Endothelial cell of umbilical vein (primary cell): ENCODE results near the gene PRIM2. TPM values are rescaled to one million over a fixed set of nuclear protein-coding genes. Genes with fewer than 3 reads are reported as not detected.
"Not testable (repeated sequence)": the region's sequence is repeated elsewhere in the genome, so short reads cannot be mapped to it uniquely, and the experiment has no call there.

Experiments
- BruUV-seq: library from RNA; stranded (reverse); fragments of 400-500 nt; replicated peaks from 2 replicates; lab custom pipeline; 2021; lab: Mats Ljungman, UMichigan
- CTCF ChIA-PET: fragments of 300-600, 350-600 bp; sonication (Branson Sonifier 250); formaldehyde crosslinking; loops from one replicate; lab custom pipeline; 2021; ENCODE audit warnings: antibody characterized with exemption, inconsistent platforms; lab: Charles Lee
- POLR2A ChIA-PET: fragments of 300-600, 350-600 bp; sonication (Branson Sonifier 250); formaldehyde crosslinking; loops from one replicate; lab custom pipeline; 2021; ENCODE audit warnings: antibody characterized with exemption, inconsistent platforms; lab: Charles Lee
- DNase-seq: peaks from one replicate; pipeline ENCODE4 v3.0.0-alpha.2; 2011; ENCODE audit warnings: low read depth, low spot score
- FAIRE-seq: peaks from 2 replicates; lab custom pipeline; 2011; peaks lifted over from hg19 to GRCh38; lab: Jason Lieb, UNC
- H2AFZ ChIP-seq: 2 replicates; pipeline ENCODE4 v1.6.0; 2012; ENCODE audit warnings: low read depth, low read length, control low read depth, inconsistent platforms
- H3K27ac ChIP-seq: 2 replicates; pipeline ENCODE4 v1.5.1; 2011; ENCODE audit warnings: low read depth, mild to moderate bottlenecking, control low read depth, low read length, moderate library complexity; ENCODE audit not compliant: insufficient read depth
- H3K27me3 ChIP-seq, 2 experiments: 2 replicates each; pipeline versions ENCODE4 v1.6.0 to v1.6.1; 2011; ENCODE audit warnings: low read length in 2 of 2, mixed read lengths in 1 of 2; ENCODE audit not compliant: control insufficient read depth in 2 of 2, insufficient read depth in 2 of 2
- H3K36me3 ChIP-seq, 2 experiments: 2 replicates in 1 of 2; 3 replicates in 1 of 2; pipeline ENCODE4 v1.5.1; 2011; ENCODE audit warnings: low read length in 2 of 2, mild to moderate bottlenecking in 1 of 2, moderate library complexity in 1 of 2; ENCODE audit not compliant: control insufficient read depth in 2 of 2, insufficient read depth in 2 of 2; ENCODE audit errors: extremely low read depth in 1 of 2
- H3K4me1 ChIP-seq: 3 replicates; pipeline ENCODE4 v1.5.1; 2011; ENCODE audit warnings: mild to moderate bottlenecking, low read length; ENCODE audit not compliant: control insufficient read depth, insufficient read depth; ENCODE audit errors: extremely low read depth
- H3K4me2 ChIP-seq: 2 replicates; pipeline ENCODE4 v1.6.1; 2011; ENCODE audit warnings: low read length, control low read depth, mixed read lengths; ENCODE audit not compliant: insufficient read depth
- H3K4me3 ChIP-seq, 3 experiments: fragments of 200-600 bp in 1 of 3; sonication (generic), shearing (Covaris generic) in 1 of 3; replicated peaks in 1 of 3; 2 replicates each; pipeline ENCODE4 v1.5.1; 2011 to 2016; ENCODE audit warnings: control low read depth in 3 of 3, low read length in 3 of 3, mild to moderate bottlenecking in 2 of 3, inconsistent platforms in 1 of 3, low read depth in 1 of 3, moderate library complexity in 1 of 3; ENCODE audit not compliant: insufficient read depth in 1 of 3
- H3K79me2 ChIP-seq: 2 replicates; pipeline ENCODE4 v1.6.0; 2012; ENCODE audit warnings: low read length, inconsistent platforms; ENCODE audit not compliant: control insufficient read depth, insufficient read depth
- H3K9ac ChIP-seq: replicated peaks from 2 replicates; pipeline ENCODE3; 2011; ENCODE audit warnings: low read length, control low read depth; ENCODE audit not compliant: insufficient read depth; ENCODE audit errors: extremely low read depth
- H3K9me1 ChIP-seq: replicated peaks from 3 replicates; pipeline ENCODE4 v1.6.0; 2011; ENCODE audit warnings: mild to moderate bottlenecking, low read length; ENCODE audit not compliant: control insufficient read depth, insufficient read depth; ENCODE audit errors: extremely low read depth
- H3K9me3 ChIP-seq: replicated peaks from 2 replicates; pipeline ENCODE4 v1.5.1; 2012; ENCODE audit warnings: low read length, inconsistent platforms; ENCODE audit not compliant: control insufficient read depth, insufficient read depth
- H4K20me1 ChIP-seq: replicated peaks from 2 replicates; pipeline ENCODE3; 2011; ENCODE audit warnings: mild to moderate bottlenecking, low read length; ENCODE audit not compliant: control insufficient read depth, insufficient read depth; ENCODE audit errors: extremely low read depth
- dilution Hi-C: fragments of 300-500 bp; cut with MboI; formaldehyde crosslinking; loops from one replicate; pipeline ENCODE4 v1.15.0; 2019; ENCODE audit warnings: low sequenced_read_pairs; ENCODE audit not compliant: extremely low pct_ligation_motif_present
- intact Hi-C: fragments of 100-400 bp; cut with micrococcal nuclease; formaldehyde crosslinking; loops from one replicate; pipeline ENCODE4 v1.10.0; 2022
- polyA plus RNA-seq, 4 experiments: library from polyadenylated mRNA; depleted of rRNA in 3 of 4; stranded (reverse) in 3 of 4; unstranded in 1 of 4; fragments of >200 nt; gene quantifications; 2 replicates each; pipeline versions ENCODE4 v1.2.1 to v1.2.3, GENCODE V29; 2011 to 2012; ENCODE audit warnings: missing spikeins in 1 of 4
- total RNA-seq: library from RNA; stranded (reverse); gene quantifications from 2 replicates; pipeline ENCODE4 v1.2.3, GENCODE V29; 2021

Gene PRIM2
- total and polyA plus RNA-seq, 2 donors (not counting 3 experiments of a cell fraction or from before 2014, with no cell fraction given) = 5.3 to 21.0 TPM

- H3K4me2 ChIP-seq, BruUV-seq, H3K4me3 ChIP-seq, POLR2A ChIA-PET, H3K27ac ChIP-seq, FAIRE-seq, H4K20me1 ChIP-seq, H3K79me2 ChIP-seq, H3K9ac ChIP-seq, H2AFZ ChIP-seq, DNase-seq, H3K4me1 ChIP-seq, H3K9me3 ChIP-seq, H3K36me3 ChIP-seq, H3K27me3 ChIP-seq, H3K9me1 ChIP-seq, intact Hi-C loops, CTCF ChIA-PET, dilution Hi-C loops: not testable (repeated sequence)
Observed at GRCh38 chr6:57551961-57552360, 234.5 kb downstream of the PRIM2 start.

DNA sequence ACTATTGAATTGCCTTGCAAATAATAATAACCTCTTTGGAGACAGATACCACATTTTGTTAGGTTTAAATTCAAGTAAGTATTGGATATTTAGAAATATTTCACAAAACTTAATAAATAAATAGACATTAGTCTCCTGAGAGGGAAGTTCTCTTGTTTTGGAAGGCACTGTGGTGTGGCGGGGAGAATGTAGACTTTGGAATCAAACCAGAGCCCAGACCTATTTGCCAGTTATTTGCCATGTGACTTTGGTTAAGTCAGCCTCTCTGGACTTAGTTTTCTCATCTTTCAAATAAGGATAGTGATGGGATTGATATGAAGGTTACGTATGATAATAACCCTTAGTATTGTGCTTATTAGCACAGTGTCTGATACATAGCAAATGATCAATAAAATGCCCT lies 240.4 kb downstream of the PRIM2 start:
- POLR2A ChIA-PET, CTCF ChIA-PET: not testable (repeated sequence)

GRCh38 chr6:57559170-57559569 lies 241.7 kb downstream of the PRIM2 start:
- H3K4me1 ChIP-seq, CTCF ChIA-PET, H3K9ac ChIP-seq, DNase-seq, BruUV-seq, intact Hi-C loops, H3K4me2 ChIP-seq, H2AFZ ChIP-seq, H4K20me1 ChIP-seq, H3K9me3 ChIP-seq, H3K27ac ChIP-seq, H3K4me3 ChIP-seq, H3K27me3 ChIP-seq, H3K79me2 ChIP-seq, H3K36me3 ChIP-seq, POLR2A ChIA-PET, H3K9me1 ChIP-seq, dilution Hi-C loops, FAIRE-seq: not testable (repeated sequence)

More for the DNA sequence above, 240.4 kb downstream of the PRIM2 start:
- H3K27me3 ChIP-seq, FAIRE-seq, H4K20me1 ChIP-seq, H3K4me1 ChIP-seq, H3K9ac ChIP-seq, dilution Hi-C loops, DNase-seq, H3K4me3 ChIP-seq, H3K9me3 ChIP-seq, H3K9me1 ChIP-seq, H2AFZ ChIP-seq, BruUV-seq, intact Hi-C loops, H3K79me2 ChIP-seq, H3K4me2 ChIP-seq, H3K27ac ChIP-seq, H3K36me3 ChIP-seq: not testable (repeated sequence)

- DNase-seq, H3K4me3 ChIP-seq, H3K27ac ChIP-seq, H3K9ac ChIP-seq, CTCF ChIA-PET, POLR2A ChIA-PET, H3K9me3 ChIP-seq, H3K79me2 ChIP-seq, H4K20me1 ChIP-seq, H3K4me1 ChIP-seq, H3K36me3 ChIP-seq, H3K9me1 ChIP-seq, dilution Hi-C loops, intact Hi-C loops, H2AFZ ChIP-seq, H3K4me2 ChIP-seq, BruUV-seq, FAIRE-seq, H3K27me3 ChIP-seq: not testable (repeated sequence)
Observed at GRCh38 chr6:57562233-57562632, 244.8 kb downstream of the PRIM2 start.
